Eye (tissue), 1 donor: ENCODE measurements around the gene BSN.

ENCODE experiments used
- DNase-seq: peaks from one replicate; pipeline ENCODE4 v3.0.0-alpha.2; 2015

BSN gene

DNA sequence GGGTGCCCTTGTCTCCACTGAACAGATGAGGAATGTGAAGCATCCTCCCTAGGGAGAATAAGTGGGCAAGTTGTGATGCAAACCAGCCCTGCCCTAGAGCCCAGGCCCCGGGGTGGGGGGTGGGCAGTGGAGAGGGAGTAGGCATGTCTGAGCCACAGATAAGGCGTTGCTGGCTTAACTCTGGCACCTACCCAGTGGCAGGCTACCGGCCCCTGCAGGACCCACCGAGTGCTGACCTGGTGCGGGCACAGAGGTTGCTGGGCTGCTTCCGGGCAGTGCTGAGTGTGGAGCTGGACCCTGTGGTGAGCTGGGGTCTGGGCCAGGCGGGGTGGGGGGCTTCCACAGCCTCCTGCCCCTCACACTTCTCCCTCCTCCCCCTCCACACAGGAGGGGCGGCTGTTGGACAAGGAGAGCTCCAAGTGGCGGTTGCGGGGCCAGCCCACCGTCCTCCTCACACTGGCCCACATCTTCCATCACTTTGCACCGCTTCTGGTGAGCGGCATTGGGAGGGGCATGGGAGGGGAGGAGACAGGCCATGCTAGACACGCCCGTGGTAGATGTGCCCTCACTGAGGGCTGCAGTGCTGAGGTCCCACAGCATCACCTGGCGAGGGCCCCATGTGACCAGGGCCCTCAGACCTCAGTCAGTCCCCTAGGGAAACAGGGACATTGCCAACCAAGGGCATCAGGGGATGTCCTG is 145.2 kb downstream of the BSN start:
- no peak for DNase-seq

GRCh38 chr3:49700014-49700413 is 145.7 kb downstream of the BSN start:
- no peak for DNase-seq

GRCh38 chr3:49700453-49701128 is 146.3 kb downstream of the BSN start:
- DNase-seq, result no peak

GRCh38 chr3:49701388-49702077 is 147.3 kb downstream of the BSN start:
- DNase-seq, result no peak

DNA sequence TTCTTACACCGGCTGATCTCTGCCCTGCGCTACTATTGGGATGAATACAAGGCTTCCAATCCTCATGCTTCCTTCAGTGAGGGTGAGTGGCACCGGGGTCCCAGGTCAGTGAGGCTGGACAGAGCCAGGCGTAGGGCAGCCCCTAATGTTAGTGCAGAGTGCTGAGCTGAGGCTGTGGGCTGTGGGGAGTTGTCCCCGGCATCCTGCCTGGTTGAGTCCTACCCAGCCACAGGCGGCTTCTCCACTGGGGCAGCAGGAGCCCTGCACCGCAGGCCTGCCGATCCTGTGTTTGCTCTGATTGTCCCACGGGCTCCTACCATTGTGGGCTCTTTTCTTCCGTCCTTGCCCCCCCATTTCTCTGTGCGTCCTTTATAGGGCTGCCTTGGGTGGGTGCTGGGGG is 148.4 kb downstream of the BSN start:
- no peak for DNase-seq

GRCh38 chr3:49703443-49703927 is 149.2 kb downstream of the BSN start:
- DNase-seq, result peak; percentile 78

DNA sequence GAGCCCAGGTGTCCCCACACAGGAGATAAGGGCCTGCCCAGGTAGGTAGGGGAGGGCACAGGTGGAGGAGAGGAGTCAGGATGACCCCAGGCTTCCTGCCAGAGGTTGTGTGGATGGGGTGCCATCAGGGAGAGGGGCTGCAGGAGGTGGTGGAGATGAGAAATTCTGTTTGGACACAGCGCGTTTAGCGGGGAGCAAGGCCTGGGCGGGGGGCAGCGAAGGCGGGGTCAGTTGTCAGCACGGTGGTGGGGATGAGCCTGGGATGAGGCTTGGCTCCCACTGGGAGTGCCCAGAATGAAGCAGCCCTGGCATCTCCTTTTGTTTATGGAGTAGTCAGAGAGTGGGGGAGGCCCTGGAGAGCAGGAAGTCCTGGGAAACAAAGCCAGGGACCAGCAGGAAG is 149.7 kb downstream of the BSN start:
- no peak for DNase-seq

DNA sequence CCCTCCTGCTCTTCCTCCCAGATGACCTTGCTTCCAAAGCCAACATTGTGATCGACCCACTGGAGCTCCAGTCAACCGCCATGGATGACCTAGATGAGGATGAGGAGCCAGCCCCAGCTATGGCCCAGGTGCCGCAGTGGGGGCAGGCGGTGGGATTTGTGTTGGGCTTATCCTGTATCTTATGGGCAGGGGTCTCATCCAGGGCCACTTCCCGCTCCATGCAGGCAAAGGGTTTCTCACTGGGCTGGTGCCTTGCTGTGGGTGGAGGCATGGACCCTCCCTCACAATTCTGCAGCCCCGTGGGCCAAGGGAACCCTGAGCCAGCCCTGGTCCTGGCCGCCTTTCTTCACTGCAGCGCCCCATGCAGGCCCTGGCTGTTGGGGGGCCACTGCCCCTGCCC is 150.4 kb downstream of the BSN start:
- DNase-seq, result no peak

- DNase-seq, result no peak
Observed at GRCh38 chr3:49705390-49705960, 151.2 kb downstream of the BSN start.

DNA sequence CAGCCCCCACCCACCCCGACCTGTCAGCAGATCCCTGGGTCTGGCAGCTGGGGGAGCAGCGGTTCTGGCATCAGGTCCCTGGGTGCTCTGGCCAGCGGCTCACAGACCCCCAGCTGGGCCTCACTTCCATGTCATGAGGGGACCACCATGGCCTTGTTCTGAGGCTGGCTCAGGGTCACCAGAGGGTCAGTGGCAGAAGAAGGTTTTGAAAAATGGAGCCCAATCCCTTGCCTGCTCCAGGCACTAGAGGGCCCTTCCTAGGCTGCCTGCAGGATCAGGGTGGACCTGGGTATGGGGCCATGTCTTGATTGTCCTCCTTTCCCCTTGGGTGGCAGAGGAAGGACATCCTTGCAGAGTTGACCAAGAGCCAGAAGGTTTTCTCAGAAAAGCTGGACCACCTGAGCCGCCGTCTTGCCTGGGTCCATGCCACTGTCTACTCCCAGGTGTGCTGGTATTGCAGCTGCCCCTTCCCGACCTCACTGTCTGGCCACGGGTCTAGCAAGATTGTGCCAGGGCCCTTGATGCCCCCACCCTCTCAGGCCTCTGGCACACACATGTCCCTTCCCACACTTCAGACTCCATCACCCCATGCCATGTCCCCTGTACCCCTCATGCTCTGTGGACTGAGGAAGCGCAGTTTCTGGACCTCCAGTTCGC is 152.3 kb downstream of the BSN start:
- DNase-seq, result no peak

DNA sequence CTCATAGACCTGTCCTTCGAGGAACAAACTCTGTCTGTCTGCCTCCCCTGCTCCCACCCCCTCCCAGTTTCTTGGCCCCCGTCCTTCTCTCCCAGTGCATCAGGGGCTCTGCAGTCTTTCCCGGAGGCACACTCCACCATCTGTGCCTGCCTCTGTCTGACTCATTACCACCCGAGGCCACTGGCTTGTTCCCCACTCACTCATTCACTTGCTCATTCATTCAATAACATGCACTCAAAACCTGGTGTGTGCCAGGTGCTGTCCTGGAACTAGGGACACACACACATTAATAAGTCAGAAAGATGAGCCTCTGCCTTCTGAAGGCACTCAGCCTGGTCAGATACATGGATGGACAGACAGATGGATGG is 152.8 kb downstream of the BSN start:
- DNase-seq, result no peak

- DNase-seq, result no peak
Observed at GRCh38 chr3:49709852-49710251, 155.6 kb downstream of the BSN start.

DNA sequence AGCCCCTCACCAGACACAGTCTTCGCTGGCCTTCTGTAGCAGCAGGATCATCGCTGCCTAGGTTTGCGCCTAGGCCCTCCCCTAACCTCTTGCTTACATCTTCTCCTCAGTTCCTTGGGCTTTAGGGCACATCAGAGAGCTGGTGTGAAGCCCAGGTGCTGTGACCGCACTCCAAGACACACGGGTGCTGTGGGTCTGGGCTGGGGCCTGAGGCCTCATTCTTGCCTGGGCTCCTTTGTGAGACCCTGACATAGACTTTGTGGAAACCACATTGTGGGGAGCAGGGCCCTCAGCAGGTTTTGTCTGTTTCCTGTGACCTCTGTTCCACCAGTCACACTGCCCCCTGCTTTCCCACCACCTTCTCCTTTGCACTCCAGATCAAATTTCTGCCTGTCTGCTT is 157.2 kb downstream of the BSN start:
- DNase-seq, result no peak

DNA sequence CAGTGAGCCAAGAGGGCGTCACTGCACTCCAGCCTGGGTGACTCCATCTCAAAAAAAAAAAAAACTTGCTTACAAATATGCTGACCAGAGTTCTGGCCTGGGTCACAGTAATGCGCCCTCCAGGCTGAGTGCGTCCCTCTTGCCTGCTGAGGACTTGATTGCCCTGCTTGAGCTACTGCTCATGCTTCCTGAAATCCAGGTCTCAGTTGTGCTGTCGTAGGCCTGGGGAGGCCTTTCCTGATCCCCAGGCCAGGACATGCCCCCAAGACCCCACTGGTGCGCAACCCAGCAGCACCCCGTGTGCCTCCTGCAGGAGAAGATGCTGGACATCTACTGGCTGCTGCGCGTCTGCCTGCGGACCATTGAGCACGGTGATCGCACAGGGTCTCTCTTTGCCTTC is 157.9 kb downstream of the BSN start:
- no peak for DNase-seq

- DNase-seq, result no peak
Observed at GRCh38 chr3:49712631-49713317, 158.5 kb downstream of the BSN start.

DNA sequence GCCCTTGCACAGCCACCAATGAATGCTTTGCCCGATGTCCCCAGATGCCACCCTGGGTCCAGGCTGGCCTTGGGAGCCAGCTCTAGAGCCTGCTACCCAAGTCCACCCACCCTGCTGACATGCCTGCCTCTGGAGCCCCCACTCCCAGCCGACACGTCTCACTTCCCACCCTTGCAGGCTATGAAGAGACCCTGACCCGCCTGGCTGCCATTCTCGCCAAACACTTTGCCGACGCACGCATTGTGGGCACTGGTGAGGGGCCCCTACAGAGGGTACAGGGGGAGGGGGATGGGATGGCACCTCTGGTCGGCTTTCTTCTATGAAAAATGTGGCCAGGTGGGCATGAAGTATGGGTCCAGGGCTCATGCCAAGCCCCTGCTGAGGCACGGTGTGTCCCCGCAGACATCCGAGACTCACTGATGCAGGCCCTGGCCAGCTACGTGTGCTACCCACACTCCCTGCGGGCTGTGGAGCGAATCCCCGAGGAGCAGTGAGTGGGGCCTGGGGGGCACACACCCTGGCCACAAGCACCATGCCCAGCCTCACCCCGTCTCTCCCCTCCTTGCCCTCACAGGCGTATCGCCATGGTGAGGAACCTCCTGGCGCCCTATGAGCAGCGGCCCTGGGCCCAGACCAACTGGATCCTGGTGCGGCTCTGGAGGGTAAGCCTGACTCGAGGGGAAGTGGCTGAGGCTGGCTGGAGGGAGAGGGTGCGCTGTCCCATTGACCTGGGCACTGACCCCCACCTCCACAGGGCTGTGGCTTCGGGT is 159.2 kb downstream of the BSN start:
- no peak for DNase-seq

DNA sequence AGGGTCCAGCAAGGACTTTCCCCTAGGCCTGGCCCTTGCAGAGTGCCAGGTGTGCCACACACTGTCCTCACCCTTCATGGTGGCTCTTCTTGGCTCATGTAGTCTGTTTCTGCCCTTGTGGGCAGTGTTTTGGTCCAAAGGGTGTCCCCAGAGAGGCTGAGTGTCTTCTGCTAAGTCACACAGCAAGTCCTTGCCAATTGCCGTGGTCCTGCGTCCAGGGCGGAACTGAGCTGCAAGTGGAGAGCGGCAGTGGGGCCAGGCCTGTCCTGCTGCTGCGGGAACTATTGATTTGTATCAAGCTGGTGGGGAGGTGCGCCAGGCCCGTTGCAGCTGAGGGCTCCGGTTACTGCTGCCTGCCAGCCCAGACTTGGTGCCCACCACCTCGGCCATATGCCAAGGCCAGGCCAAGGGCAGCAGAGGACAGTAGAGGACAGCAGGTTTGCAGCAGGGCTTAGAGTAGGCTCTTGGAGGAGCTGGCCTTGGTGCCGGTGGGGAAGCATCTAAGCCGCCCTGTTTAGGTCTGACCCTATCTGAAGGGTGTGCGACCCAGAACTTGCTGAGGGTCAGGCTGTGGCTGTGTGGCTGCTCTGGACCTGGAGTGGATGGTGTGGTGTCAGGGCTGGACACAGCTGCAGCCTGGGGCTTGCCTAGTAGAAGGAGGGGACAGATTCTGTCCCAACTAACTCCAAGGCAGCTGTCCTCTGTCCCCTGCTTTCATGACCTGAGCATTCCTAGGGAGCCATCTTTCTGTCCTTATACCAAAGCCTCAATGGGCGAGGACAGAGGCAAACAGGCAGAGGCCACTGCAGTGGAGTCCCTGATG is 160.7 kb downstream of the BSN start:
- no peak for DNase-seq

GRCh38 chr3:49715611-49716121 is 161.4 kb downstream of the BSN start:
- DNase-seq, result no peak

GRCh38 chr3:49716169-49716568 is 161.9 kb downstream of the BSN start:
- DNase-seq, result no peak

GRCh38 chr3:49716691-49717210 is 162.5 kb downstream of the BSN start:
- DNase-seq, result no peak
